ENCODE data around the gene PIKFYVE.

Gene PIKFYVE

GRCh38 chr2:208334230-208334629 is 68.2 kb downstream of the PIKFYVE start:
- no peaks in the 10 kb centered on the region for H4K20me1 ChIP-seq (ENCODE audit: insufficient read depth, low read length)
- TF ChIP-seq CTCF (IDR thresholded peaks at IDR 0.05; ENCODE audit: low read depth, low read length) (no peak), EZH2phosphoT487 (IDR thresholded peaks at IDR 0.05; ENCODE audit: low read depth) (no peak)
- no peaks in the 10 kb centered on the region for H3K27me3 ChIP-seq (ENCODE audit: low read depth, low read length)
- H3K27ac ChIP-seq (ENCODE audit: low read length): no peak overlapping the region
- H3K4me3 ChIP-seq (ENCODE audit: low read length): no peak overlapping the region
- H3K9ac ChIP-seq (ENCODE audit: low read length): no peak overlapping the region
- H3K4me2 ChIP-seq (ENCODE audit: low read length): no peak overlapping the region
- H3K4me1 ChIP-seq (ENCODE audit: low read length): no peaks in the 10 kb centered on the region
- peaks cover 45% of the 10 kb centered on the region for H3K36me3 ChIP-seq (replicated peaks; ENCODE audit: low read depth, low read length)
- no peaks in the 10 kb centered on the region for H3K79me2 ChIP-seq (ENCODE audit: low read length)
- H3K9me3 ChIP-seq (ENCODE audit: insufficient read depth, low read length): no peaks in the 10 kb centered on the region
- H2AFZ ChIP-seq (ENCODE audit: low read depth, low read length): no peak overlapping the region

- TF ChIP-seq EZH2phosphoT487 (IDR thresholded peaks at IDR 0.05; ENCODE audit: low read depth) (no peak), CTCF (IDR thresholded peaks at IDR 0.05; ENCODE audit: low read depth, low read length) (no peak)
- H3K79me2 ChIP-seq (ENCODE audit: low read length): no peaks in the 10 kb centered on the region
- H3K27me3 ChIP-seq (ENCODE audit: low read depth, low read length): no peaks in the 10 kb centered on the region
- H3K9me3 ChIP-seq (ENCODE audit: insufficient read depth, low read length): no peaks in the 10 kb centered on the region
- H3K4me3 ChIP-seq (ENCODE audit: low read length): no peak overlapping the region
- H3K36me3 ChIP-seq (replicated peaks; ENCODE audit: low read depth, low read length): peaks cover 60% of the 10 kb centered on the region
- no peak overlapping the region for H3K9ac ChIP-seq (ENCODE audit: low read length)
- no peak overlapping the region for H2AFZ ChIP-seq (ENCODE audit: low read depth, low read length)
- H4K20me1 ChIP-seq (ENCODE audit: insufficient read depth, low read length): no peaks in the 10 kb centered on the region
- no peaks in the 10 kb centered on the region for H3K4me1 ChIP-seq (ENCODE audit: low read length)
- no peak overlapping the region for H3K27ac ChIP-seq (ENCODE audit: low read length)
- no peak overlapping the region for H3K4me2 ChIP-seq (ENCODE audit: low read length)
These were observed 80.7 kb downstream of the PIKFYVE start for GRCh38 chr2:208346756-208347155.

DNA sequence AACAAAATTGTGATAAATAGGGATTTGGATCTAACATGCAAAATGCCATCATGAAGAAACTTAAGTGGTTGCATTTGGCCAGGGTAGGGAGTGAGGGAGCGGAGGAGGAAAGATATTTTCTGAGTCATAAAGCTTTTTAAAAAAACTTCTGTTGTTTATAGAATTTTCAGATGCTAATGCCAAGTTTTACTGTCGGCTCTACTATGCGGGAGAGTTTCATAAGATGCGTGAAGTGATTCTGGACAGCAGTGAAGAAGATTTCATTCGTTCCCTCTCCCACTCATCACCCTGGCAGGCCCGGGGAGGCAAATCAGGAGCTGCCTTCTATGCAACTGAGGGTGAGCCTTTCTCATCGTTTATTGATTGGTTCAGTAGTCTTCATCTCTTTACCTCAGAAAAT is 84.6 kb downstream of the PIKFYVE start:
- Histone ChIP-seq H3K27me3 (ENCODE audit: low read depth, low read length) (no peaks in the 10 kb centered on the region), H3K36me3 (replicated peaks; ENCODE audit: low read depth, low read length) (peaks cover 71% of the 10 kb centered on the region), H3K4me3 (ENCODE audit: low read length) (no peak overlapping the region), H3K9me3 (ENCODE audit: insufficient read depth, low read length) (no peaks in the 10 kb centered on the region), H3K4me2 (ENCODE audit: low read length) (no peak overlapping the region), H3K4me1 (ENCODE audit: low read length) (no peaks in the 10 kb centered on the region), H4K20me1 (ENCODE audit: insufficient read depth, low read length) (no peaks in the 10 kb centered on the region), H3K27ac (ENCODE audit: low read length) (no peak overlapping the region), H2AFZ (ENCODE audit: low read depth, low read length) (no peak overlapping the region), H3K9ac (ENCODE audit: low read length) (no peak overlapping the region), H3K79me2 (ENCODE audit: low read length) (no peaks in the 10 kb centered on the region)
- TF ChIP-seq EZH2phosphoT487 (IDR thresholded peaks at IDR 0.05; ENCODE audit: low read depth): no peak
- no peak for TF ChIP-seq CTCF (IDR thresholded peaks at IDR 0.05; ENCODE audit: low read depth, low read length)

DNA sequence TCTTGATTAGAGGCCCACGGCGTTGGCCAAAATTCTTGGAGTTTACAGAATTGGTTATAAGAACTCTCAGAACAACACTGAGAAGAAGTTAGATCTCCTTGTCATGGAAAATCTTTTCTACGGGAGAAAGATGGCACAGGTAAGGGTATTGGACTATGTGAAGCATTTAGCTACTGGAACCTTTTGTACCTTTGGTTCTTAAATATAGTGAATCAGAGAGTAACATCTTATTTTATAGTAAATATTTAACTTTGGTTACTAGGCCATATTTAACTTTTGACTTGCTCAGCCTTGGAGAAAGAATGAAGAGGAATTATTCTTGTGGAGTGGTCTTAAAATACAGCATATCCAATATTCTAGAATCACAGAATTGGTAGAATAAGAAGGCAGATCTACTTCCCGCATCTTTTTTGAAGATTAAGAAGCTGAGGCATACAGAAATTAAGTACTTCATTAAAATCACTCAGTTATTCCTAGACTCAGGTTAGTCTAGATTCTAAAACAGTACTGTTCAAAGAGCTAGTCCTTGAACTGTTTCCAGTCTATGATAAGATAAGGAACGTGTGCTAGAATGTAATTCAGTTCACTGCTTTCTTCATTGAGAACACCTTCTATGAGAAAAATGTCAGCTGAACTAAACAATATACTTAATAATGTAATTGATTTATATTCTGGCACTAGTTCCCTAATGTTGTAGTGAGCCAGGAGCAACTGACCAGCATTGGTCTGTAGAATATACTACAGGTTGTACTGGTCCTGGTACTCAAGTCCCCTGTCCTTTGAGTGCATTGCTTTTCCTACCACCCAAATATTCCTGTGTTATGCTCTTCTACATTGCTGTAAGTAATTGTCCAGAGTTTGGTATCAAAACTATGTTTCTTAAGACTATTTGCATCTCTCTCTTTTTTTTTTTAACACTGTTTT is 86.9 kb downstream of the PIKFYVE start:
- TF ChIP-seq CTCF (IDR thresholded peaks at IDR 0.05; ENCODE audit: low read depth, low read length) (no peak), EZH2phosphoT487 (IDR thresholded peaks at IDR 0.05; ENCODE audit: low read depth) (no peak)
- no peaks in the 10 kb centered on the region for H3K27me3 ChIP-seq (ENCODE audit: low read depth, low read length)
- H3K4me3 ChIP-seq (ENCODE audit: low read length): no peak overlapping the region
- no peak overlapping the region for H3K27ac ChIP-seq (ENCODE audit: low read length)
- H3K9ac ChIP-seq (ENCODE audit: low read length): no peak overlapping the region
- H4K20me1 ChIP-seq (ENCODE audit: insufficient read depth, low read length): no peaks in the 10 kb centered on the region
- no peak overlapping the region for H3K4me2 ChIP-seq (ENCODE audit: low read length)
- no peaks in the 10 kb centered on the region for H3K4me1 ChIP-seq (ENCODE audit: low read length)
- peaks cover 53% of the 10 kb centered on the region for H3K36me3 ChIP-seq (replicated peaks; ENCODE audit: low read depth, low read length)
- H3K9me3 ChIP-seq (ENCODE audit: insufficient read depth, low read length): no peaks in the 10 kb centered on the region
- no peaks in the 10 kb centered on the region for H3K79me2 ChIP-seq (ENCODE audit: low read length)
- H2AFZ ChIP-seq (ENCODE audit: low read depth, low read length): no peak overlapping the region

All from OCI-LY3 (cell line).